Ectodermal cell (in vitro differentiated cells): ENCODE results near the gene FCRL6. TPM values are rescaled to one million over a fixed set of nuclear protein-coding genes. Genes with fewer than 3 reads are reported as not detected.

Source experiments
- H3K27ac ChIP-seq: 2 replicates; pipeline ENCODE4 v1.7.0; 2013; ENCODE audit warnings: mild to moderate bottlenecking, low read depth, low read length; ENCODE audit not compliant: insufficient read depth, poor library complexity, severe bottlenecking
- H3K27me3 ChIP-seq: 2 replicates; pipeline ENCODE4 v1.7.0; 2013; ENCODE audit warnings: mild to moderate bottlenecking, low read length; ENCODE audit not compliant: insufficient read depth, control insufficient read depth, poor library complexity, severe bottlenecking
- H3K36me3 ChIP-seq: one replicate; pipeline ENCODE4 v1.7.0; 2013; ENCODE audit warnings: low read length; ENCODE audit not compliant: control insufficient read depth, insufficient read depth
- H3K4me1 ChIP-seq: one replicate; pipeline ENCODE4 v1.7.0; 2013; ENCODE audit warnings: low read length; ENCODE audit not compliant: control insufficient read depth, insufficient read depth
- H3K4me3 ChIP-seq: 2 replicates; pipeline ENCODE4 v1.7.0; 2013; ENCODE audit warnings: low read depth, low read length, control low read depth; ENCODE audit not compliant: insufficient read depth
- H3K9me3 ChIP-seq: 2 replicates; pipeline ENCODE4 v1.7.0; 2013; ENCODE audit warnings: mild to moderate bottlenecking, low read length, moderate library complexity; ENCODE audit not compliant: control insufficient read depth
- WGBS, 2 experiments: methylation state at CpG; one replicate each; pipeline ENCODE4 v1.1.7; 2013; ENCODE audit warnings: missing lambda C conversion rate in 2 of 2; 5-methylcytosine and 5-hydroxymethylcytosine counted together
- polyA plus RNA-seq, 4 experiments: library from polyadenylated mRNA; stranded (reverse); fragments of 50-300 nt; gene quantifications; one replicate each; pipeline ENCODE4 v1.2.3, GENCODE V29; 2013

FCRL6 gene, protein sequence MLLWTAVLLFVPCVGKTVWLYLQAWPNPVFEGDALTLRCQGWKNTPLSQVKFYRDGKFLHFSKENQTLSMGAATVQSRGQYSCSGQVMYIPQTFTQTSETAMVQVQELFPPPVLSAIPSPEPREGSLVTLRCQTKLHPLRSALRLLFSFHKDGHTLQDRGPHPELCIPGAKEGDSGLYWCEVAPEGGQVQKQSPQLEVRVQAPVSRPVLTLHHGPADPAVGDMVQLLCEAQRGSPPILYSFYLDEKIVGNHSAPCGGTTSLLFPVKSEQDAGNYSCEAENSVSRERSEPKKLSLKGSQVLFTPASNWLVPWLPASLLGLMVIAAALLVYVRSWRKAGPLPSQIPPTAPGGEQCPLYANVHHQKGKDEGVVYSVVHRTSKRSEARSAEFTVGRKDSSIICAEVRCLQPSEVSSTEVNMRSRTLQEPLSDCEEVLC
- polyA plus RNA-seq (2013, experiment 1 of 4), result not detected
- polyA plus RNA-seq (2013, experiment 2 of 4), result not detected
- polyA plus RNA-seq (2013, experiment 3 of 4), result not detected
- not detected for polyA plus RNA-seq (2013, experiment 4 of 4)

DNA sequence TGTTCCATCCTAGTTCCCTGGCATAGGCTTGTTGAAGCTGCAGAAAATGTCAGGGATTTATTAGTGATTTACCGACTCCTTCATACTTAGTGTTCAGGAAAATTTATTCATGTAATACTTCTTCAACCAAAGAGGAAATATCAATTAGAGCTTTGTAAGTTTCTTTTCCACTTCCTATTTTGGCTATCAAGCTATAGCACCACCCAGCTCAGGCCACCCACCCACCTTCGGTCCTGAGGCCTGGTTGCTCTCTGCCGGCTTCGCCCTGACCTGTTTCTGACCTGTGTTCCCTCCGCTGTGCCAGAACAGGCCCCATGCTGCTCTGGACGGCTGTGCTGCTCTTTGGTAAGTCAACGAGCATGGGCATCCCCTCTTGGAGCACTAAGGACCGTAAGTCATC is at the start of gene FCRL6:
FCRL6 (plus strand) TSS at position 250 of the 400 bp plus-strand sequence; CDS start at position 315, 65 bp downstream.
- 85 to 89% methylated on average over 7 to 8 of the region's 8 CpGs for WGBS, 2 experiments
- H3K27me3 ChIP-seq, result no peaks in the 10 kb centered on the region
- no peaks in the 10 kb centered on the region for H3K36me3 ChIP-seq
- H3K4me1 ChIP-seq, result no peaks in the 10 kb centered on the region
- no peak within 1 kb of the TSS for H3K27ac ChIP-seq
- no peak within 1 kb of the TSS for H3K4me3 ChIP-seq
- H3K9me3 ChIP-seq, result no peaks in the 10 kb centered on the region

DNA sequence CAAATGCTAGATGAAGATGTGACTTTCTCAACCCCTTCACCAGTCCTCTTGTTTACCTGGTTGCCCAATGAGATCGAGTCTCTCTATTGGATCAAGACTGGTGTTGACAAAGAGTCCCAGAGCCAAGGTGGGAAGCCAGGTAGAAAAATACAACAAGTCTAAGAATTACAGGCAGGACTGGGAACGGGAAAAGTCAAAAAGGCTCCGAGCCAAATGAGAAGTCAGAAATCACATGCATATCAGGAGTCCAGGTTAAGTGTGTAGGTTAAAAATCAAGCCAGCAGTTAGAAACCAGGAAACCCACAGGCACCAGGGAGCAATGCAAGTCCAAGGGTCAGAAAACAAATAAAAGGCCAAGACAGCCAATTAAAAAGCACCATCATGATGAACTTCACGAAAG is 48.8 kb upstream of the FCRL6 start:
- no peaks in the 10 kb centered on the region for H3K4me1 ChIP-seq
- H3K36me3 ChIP-seq, result no peaks in the 10 kb centered on the region
- H3K27ac ChIP-seq, result no peak overlapping the region
- no peaks in the 10 kb centered on the region for H3K9me3 ChIP-seq
- no peaks in the 10 kb centered on the region for H3K27me3 ChIP-seq
- H3K4me3 ChIP-seq, result no peak overlapping the region
- WGBS, 2 experiments, result 91 to 93% methylated on average over 4 of the region's 4 CpGs

DNA sequence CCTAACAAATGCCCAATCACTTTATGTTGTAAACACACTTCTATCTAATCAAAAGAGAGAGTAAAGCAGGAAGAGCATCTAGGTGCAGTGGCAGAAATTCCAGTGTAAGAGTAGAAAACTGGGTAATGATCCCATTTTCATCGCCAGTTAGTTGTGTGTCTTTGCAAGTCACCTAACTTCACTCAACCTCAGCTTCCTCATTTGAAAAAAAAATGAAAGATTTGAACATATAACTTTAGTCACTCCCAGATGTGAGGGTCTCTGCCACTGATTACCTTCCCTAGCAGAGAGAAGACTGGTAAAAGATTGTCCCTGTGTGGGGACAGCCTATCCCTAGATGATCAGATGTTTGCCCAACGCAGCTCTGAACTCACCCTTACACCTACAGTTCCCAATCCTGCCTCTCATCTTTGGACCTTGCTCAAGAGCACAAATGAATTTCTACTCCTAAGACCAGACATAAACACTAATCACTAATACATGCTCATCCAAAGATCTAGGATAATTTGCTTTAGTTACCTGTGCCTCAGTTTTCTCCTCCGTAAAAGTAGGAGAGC is 46.6 kb upstream of the FCRL6 start:
- no peaks in the 10 kb centered on the region for H3K4me1 ChIP-seq
- H3K9me3 ChIP-seq, result no peaks in the 10 kb centered on the region
- no peaks in the 10 kb centered on the region for H3K36me3 ChIP-seq
- no peak overlapping the region for H3K4me3 ChIP-seq
- no peaks in the 10 kb centered on the region for H3K27me3 ChIP-seq
- WGBS, 2 experiments, result 93 to 95% methylated on average over 2 to 3 of the region's 3 CpGs
- H3K27ac ChIP-seq, result no peak overlapping the region

DNA sequence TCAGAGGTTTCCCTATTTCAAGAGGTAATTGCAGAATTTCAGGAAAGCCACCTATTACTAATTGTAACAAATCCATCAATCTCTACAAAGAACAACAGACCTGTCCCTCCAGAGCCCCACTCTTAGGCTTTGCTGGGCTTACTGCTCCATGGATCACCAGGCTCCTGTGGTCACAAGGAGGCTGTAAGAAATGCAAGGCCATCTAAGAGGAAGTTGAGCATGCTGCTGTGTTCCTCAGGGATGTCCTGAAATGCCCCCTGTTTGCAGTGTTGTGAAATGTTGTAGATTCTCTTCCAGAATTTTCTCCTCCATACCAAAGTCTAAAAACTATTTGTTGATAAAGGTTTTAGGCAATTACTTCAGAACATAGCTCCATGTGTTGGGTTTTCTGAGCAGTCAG is 45.8 kb upstream of the FCRL6 start:
- no peak overlapping the region for H3K4me3 ChIP-seq
- H3K9me3 ChIP-seq, result no peaks in the 10 kb centered on the region
- H3K36me3 ChIP-seq, result no peaks in the 10 kb centered on the region
- no peaks in the 10 kb centered on the region for H3K27me3 ChIP-seq
- no peak overlapping the region for H3K27ac ChIP-seq
- H3K4me1 ChIP-seq, result no peaks in the 10 kb centered on the region

DNA sequence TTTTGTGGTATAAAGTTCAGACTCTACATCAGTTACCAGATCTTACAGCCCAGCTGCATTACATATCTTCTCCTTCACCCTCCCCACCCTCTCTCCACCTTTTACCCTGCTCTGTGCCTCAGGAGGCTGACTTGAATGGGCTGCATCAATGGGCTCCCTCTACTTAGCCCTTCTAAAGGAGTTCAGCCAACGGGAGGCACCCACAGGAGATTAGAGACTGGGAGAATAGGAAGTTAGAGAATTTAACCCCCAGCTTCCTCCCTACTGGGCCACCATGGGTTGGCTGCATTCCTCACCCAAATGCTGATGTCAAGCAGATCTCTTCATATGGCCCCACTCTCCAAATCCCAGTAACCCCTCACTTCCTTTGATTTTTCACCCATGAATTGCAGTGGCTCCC is 38.5 kb upstream of the FCRL6 start:
- Histone ChIP-seq H3K9me3 (no peaks in the 10 kb centered on the region), H3K27ac (no peak overlapping the region), H3K36me3 (no peaks in the 10 kb centered on the region), H3K4me3 (no peak overlapping the region), H3K4me1 (no peaks in the 10 kb centered on the region), H3K27me3 (no peaks in the 10 kb centered on the region)
- 16 to 33% methylated on average over 1 of the region's 1 CpG for WGBS, 2 experiments

DNA sequence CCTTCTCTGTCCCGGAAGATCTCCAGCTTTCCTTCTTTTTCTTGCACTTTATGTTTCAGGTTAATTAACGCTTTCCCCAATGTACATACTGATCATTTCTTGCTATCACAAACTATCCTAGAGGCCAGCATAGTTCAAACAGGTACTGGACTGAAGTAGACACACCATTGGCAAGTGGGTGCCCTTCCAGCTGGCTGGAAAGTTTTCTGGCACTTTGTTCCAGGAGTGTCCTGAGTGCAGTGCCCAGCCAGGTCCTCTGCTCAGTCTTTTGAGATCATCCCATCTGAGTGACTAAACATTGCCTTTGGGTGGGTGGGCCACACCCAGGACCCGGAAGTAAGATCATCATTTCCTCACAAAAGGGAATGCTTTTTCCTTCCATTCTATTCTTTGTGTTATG is 36.4 kb upstream of the FCRL6 start:
- Histone ChIP-seq H3K4me1 (no peaks in the 10 kb centered on the region), H3K9me3 (no peaks in the 10 kb centered on the region)
- 94 to 96% methylated on average over 3 of the region's 3 CpGs for WGBS, 2 experiments

DNA sequence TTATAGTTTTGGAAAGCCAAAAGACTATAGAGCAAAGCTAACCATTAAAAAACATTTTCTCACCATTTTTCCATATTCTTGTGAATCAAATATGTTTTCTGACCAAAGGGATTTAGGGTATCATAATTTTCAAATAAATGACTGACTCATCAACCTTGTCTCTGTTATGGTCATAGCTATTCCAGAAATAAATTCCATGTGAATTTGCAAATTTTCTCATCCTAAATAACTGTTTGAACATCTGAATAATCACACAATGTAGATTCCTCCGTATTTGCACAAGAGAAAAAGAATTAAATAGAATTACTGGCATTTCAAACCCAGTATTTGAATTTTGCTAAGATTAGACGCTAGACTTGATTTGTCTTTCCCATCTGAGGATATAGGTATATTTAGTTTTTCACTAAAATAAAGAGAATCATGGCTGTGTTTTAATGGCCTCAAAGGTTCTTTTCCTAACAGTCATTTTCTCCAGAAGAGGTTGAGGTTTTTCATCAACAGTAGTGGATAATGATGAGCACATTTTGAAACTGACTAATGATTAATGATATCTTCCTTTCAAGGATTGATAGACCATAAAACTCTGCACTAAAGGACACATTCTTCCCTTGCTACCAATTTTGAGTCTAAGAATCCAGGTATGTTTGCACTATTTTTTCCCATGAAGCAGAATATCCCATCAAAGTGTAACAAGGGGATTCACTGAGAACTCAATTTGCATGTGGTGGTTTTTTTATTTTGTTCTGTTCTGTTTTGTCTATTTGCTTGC is 30.8 kb upstream of the FCRL6 start:
- Histone ChIP-seq H3K4me3 (no peak overlapping the region), H3K4me1 (no peaks in the 10 kb centered on the region), H3K9me3 (no peaks in the 10 kb centered on the region), H3K27me3 (no peaks in the 10 kb centered on the region), H3K36me3 (no peaks in the 10 kb centered on the region), H3K27ac (no peak overlapping the region)
- 91 to 92% methylated on average over 2 of the region's 2 CpGs for WGBS, 2 experiments

More for the DNA sequence above, 36.4 kb upstream of the FCRL6 start:
- no peaks in the 10 kb centered on the region for H3K36me3 ChIP-seq
- H3K27ac ChIP-seq, result no peak overlapping the region
- no peak overlapping the region for H3K4me3 ChIP-seq
- no peaks in the 10 kb centered on the region for H3K27me3 ChIP-seq

DNA sequence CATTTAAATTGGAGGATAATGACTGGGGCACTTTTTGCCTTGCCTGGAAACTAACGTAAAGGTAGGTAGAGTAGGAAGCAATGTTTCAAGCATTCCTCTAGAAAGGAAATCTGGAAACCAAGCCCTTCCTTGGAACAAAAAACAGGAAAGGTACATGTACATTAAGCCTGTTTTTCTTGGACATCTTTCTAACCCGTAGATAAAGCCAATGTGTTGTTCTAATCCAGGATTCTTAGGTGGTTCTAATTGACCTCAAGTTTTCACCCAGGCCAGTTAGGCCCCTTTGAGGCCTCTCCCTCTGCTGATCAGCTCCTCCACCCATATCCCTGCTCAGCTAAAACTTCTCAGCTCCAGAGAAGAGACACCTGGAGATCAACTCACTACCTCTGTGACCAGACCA is 27.7 kb upstream of the FCRL6 start:
- no peaks in the 10 kb centered on the region for H3K36me3 ChIP-seq
- no peaks in the 10 kb centered on the region for H3K27me3 ChIP-seq
- 92 to 94% methylated on average over 2 of the region's 2 CpGs for WGBS, 2 experiments
- H3K4me3 ChIP-seq, result no peak overlapping the region
- H3K27ac ChIP-seq, result no peak overlapping the region
- H3K9me3 ChIP-seq, result no peaks in the 10 kb centered on the region
- no peaks in the 10 kb centered on the region for H3K4me1 ChIP-seq

DNA sequence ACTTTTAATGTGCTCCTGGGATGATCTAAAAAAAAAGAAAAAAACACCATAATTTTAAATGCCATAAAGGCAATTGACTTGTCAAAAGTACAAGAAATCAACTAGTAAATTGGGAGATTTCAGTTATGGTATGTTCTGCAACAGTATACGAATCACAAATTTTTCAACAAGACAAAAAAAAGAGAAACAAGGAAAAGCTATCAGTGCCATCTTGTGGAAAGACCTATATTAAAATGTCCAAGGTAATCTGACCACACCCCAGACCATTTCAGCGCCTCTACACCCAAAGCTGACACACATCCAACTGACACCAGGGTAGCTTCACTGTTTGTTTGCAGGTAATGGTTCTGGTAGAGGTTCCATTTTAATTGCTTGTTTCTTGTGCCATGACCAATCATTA is 26.4 kb upstream of the FCRL6 start:
- H3K27me3 ChIP-seq, result no peaks in the 10 kb centered on the region
- H3K4me1 ChIP-seq, result no peaks in the 10 kb centered on the region
- WGBS, 2 experiments, result 95 to 100% methylated on average over 2 of the region's 2 CpGs
- H3K27ac ChIP-seq, result no peak overlapping the region
- H3K9me3 ChIP-seq, result no peaks in the 10 kb centered on the region
- H3K36me3 ChIP-seq, result no peaks in the 10 kb centered on the region
- no peak overlapping the region for H3K4me3 ChIP-seq

DNA sequence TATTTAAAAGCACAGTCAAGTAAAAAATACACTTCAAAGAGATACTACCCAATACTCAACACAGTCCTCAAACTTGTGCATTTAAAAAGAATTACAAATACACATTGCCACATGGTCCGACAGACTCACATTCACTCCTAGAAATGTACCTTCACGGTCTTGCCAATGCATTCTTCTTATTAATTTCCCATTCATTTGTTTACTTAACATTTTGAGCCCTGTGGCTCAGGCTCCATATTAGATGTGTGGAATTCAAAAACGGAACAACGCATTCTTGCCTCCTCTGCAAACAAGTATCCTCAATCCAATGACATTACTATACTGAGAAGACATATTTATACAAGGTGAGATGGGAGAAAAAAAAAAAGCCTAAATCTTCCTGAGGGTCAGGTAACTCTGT is 23.9 kb upstream of the FCRL6 start:
- Histone ChIP-seq H3K27me3 (no peaks in the 10 kb centered on the region), H3K4me1 (no peaks in the 10 kb centered on the region), H3K27ac (no peak overlapping the region), H3K9me3 (no peaks in the 10 kb centered on the region), H3K36me3 (no peaks in the 10 kb centered on the region), H3K4me3 (no peak overlapping the region)
- WGBS, 2 experiments, result 92 to 96% methylated on average over 3 to 4 of the region's 4 CpGs
